PC-3 (cell line): Measurements from ENCODE around the gene RBM15. TPM values are rescaled to one million over a fixed set of nuclear protein-coding genes. Genes with fewer than 3 reads are reported as not detected.
A peak's percentile ranks its signal among the peaks of the same experiment; 100 is the strongest.

Experiments
- ATAC-seq: fragments of 200-7000 bp; cut with Tn5 transposase; 2 replicates; pipeline ENCODE4 v1.9.1; 2020; ENCODE audit warnings: mild to moderate bottlenecking, moderate library complexity
- BruUV-seq: library from RNA; stranded (reverse); fragments of 400-500 nt; replicated peaks from 2 replicates; lab custom pipeline; 2021; lab: Mats Ljungman, UMichigan
- CTCF ChIA-PET: fragments of 300-600 bp; sonication (Branson Sonifier 250); formaldehyde crosslinking; loops from one replicate; lab custom pipeline; 2022; ENCODE audit warnings: antibody characterized with exemption; lab: Charles Lee
- POLR2A ChIA-PET: fragments of 300-600 bp; sonication (Branson Sonifier 250); formaldehyde crosslinking; loops from one replicate; lab custom pipeline; 2022; ENCODE audit warnings: antibody characterized with exemption; ENCODE audit not compliant: unreplicated experiment; lab: Charles Lee
- DNase-seq: peaks from one replicate; pipeline ENCODE4 v3.0.0-alpha.2; 2015
- H2AFZ ChIP-seq: fragments of 300-600 bp; sonication (generic); 2 replicates; pipeline ENCODE4 v1.6.0; 2016; ENCODE audit warnings: antibody characterized with exemption, low read length
- H3F3A ChIP-seq: fragments of 300-600 bp; sonication (generic); one replicate; pipeline ENCODE4 v1.6.0; 2017; ENCODE audit warnings: antibody characterized with exemption, low read length, control low read depth, mild to moderate bottlenecking; ENCODE audit not compliant: unreplicated experiment
- H3K27ac ChIP-seq: fragments of 300-600 bp; sonication (generic); 2 replicates; pipeline ENCODE4 v1.5.1; 2016; ENCODE audit warnings: mild to moderate bottlenecking, low read length
- H3K27me3 ChIP-seq: fragments of 300-600 bp; sonication (generic); 2 replicates; pipeline ENCODE4 v1.6.1; 2016; ENCODE audit warnings: low read length, mixed read lengths
- H3K36me3 ChIP-seq: fragments of 300-600 bp; sonication (generic); 2 replicates; pipeline ENCODE4 v1.6.1; 2016; ENCODE audit warnings: low read depth, mixed run types, low read length, mixed read lengths
- H3K4me1 ChIP-seq: fragments of 300-600 bp; sonication (generic); 2 replicates; pipeline ENCODE4 v1.5.1; 2016; ENCODE audit warnings: low read length; ENCODE audit not compliant: insufficient read depth
- H3K4me2 ChIP-seq: fragments of 300-600 bp; sonication (generic); 2 replicates; pipeline ENCODE4 v1.6.0; 2016; ENCODE audit warnings: low read length
- H3K4me3 ChIP-seq: fragments of 300-600 bp; sonication (generic); 2 replicates; pipeline ENCODE4 v1.5.1; 2016; ENCODE audit warnings: mild to moderate bottlenecking, low read length, mixed read lengths
- H3K79me2 ChIP-seq: fragments of 300-600 bp; sonication (generic); 2 replicates; pipeline ENCODE4 v1.6.1; 2017; ENCODE audit warnings: low read length, mixed read lengths
- H3K9ac ChIP-seq: fragments of 300-600 bp; sonication (generic); 2 replicates; pipeline ENCODE4 v1.6.0; 2016; ENCODE audit warnings: mild to moderate bottlenecking, low read length
- H3K9me2 ChIP-seq: fragments of 300-600 bp; sonication (generic); replicated peaks from 2 replicates; pipeline ENCODE4 v1.6.1; 2016; ENCODE audit warnings: mixed run types, low read length, mixed read lengths
- H3K9me3 ChIP-seq: fragments of 300-600 bp; sonication (generic); 2 replicates; pipeline ENCODE4 v1.6.1; 2016; ENCODE audit warnings: low read length, mixed read lengths
- H4K20me1 ChIP-seq: fragments of 300-600 bp; sonication (generic); 2 replicates; pipeline ENCODE4 v1.6.1; 2016; ENCODE audit warnings: low read length, mixed read lengths
- CTCF ChIP-seq: fragments of 300-600 bp; sonication (generic); conservative IDR thresholded peaks from 2 replicates; pipeline ENCODE4 v1.5.1; 2017; ENCODE audit warnings: antibody characterized with exemption, low read depth, mild to moderate bottlenecking, low read length
- EZH2 ChIP-seq: fragments of 300-600 bp; sonication (generic); IDR thresholded peaks from one replicate; pipeline ENCODE4 v1.6.1; 2017; ENCODE audit warnings: antibody characterized with exemption, mild to moderate bottlenecking, low read length; ENCODE audit not compliant: unreplicated experiment
- EZH2phosphoT487 ChIP-seq: fragments of 300-600 bp; sonication (generic); IDR thresholded peaks from 2 replicates; pipeline ENCODE4 v1.6.1; 2018; ENCODE audit warnings: mild to moderate bottlenecking, antibody characterized with exemption, low read length, borderline replicate concordance
- intact Hi-C: fragments of 100-400 bp; cut with micrococcal nuclease; formaldehyde crosslinking; loops from 2 replicates; pipeline ENCODE4 v1.9.0; 2023
- total RNA-seq: library from RNA; depleted of rRNA; stranded (reverse); fragments of >200 nt; gene quantifications from 2 replicates; pipeline ENCODE4 v1.2.3, GENCODE V29; 2014

The RBM15 gene
- total RNA-seq, 1 experiment from 2014 or later = 41.3 TPM

GRCh38 chr1:110340207-110340468 is 961 bp downstream of the RBM15 start:
- intact Hi-C loops = no loop called here
- peak overlapping the region; percentile 92 for H3K4me3 ChIP-seq
- H3K4me1 ChIP-seq = peaks cover 53% of the 10 kb centered on the region
- ChIA-PET POLR2A (no interaction called here), CTCF (no interaction called here)
- H4K20me1 ChIP-seq = peaks cover 52% of the 10 kb centered on the region
- peaks cover 62% of the 10 kb centered on the region for H3K79me2 ChIP-seq
- H3K27me3 ChIP-seq = no peaks in the 10 kb centered on the region
- H3K9me3 ChIP-seq = no peaks in the 10 kb centered on the region
- no peaks in the 10 kb centered on the region for H3F3A ChIP-seq
- peak overlapping the region; percentile 98 for H3K4me2 ChIP-seq
- H3K9ac ChIP-seq = peak overlapping the region; percentile 97
- BruUV-seq = no TSS peak
- H3K9me2 ChIP-seq = no peaks in the 10 kb centered on the region
- H2AFZ ChIP-seq = no peak overlapping the region
- H3K36me3 ChIP-seq = peaks cover 36% of the 10 kb centered on the region; the same call in 1 of the 2 replicates
- ATAC-seq (no peak), DNase-seq (no peak)
- peak overlapping the region; percentile 71; the same call in 1 of the 2 replicates for H3K27ac ChIP-seq
- TF ChIP-seq CTCF (no peak; the same call in 1 of the 2 replicates), EZH2phosphoT487 (no peak), EZH2 (no peak)

GRCh38 chr1:110341146-110341871 is 2.1 kb downstream of the RBM15 start:
- intact Hi-C loops = no loop called here
- peak overlapping the region; percentile 92 for H3K4me3 ChIP-seq
- TF ChIP-seq EZH2phosphoT487 = no peak
- no peak for TF ChIP-seq EZH2
- TF ChIP-seq CTCF = no peak
- peak overlapping the region; percentile 98 for H3K4me2 ChIP-seq
- peaks cover 56% of the 10 kb centered on the region for H3K4me1 ChIP-seq
- ChIA-PET POLR2A (no interaction called here), CTCF (no interaction called here)
- DNase-seq (peak; percentile 59), ATAC-seq (no peak)
- H3K9me2 ChIP-seq = no peaks in the 10 kb centered on the region
- no peaks in the 10 kb centered on the region for H3K9me3 ChIP-seq
- peaks cover 42% of the 10 kb centered on the region; the same call in 1 of the 2 replicates for H3K36me3 ChIP-seq
- no peaks in the 10 kb centered on the region for H3K27me3 ChIP-seq
- H3F3A ChIP-seq = no peaks in the 10 kb centered on the region
- H4K20me1 ChIP-seq = peaks cover 59% of the 10 kb centered on the region
- H3K9ac ChIP-seq = peak overlapping the region; percentile 97
- BruUV-seq = no TSS peak
- no peak overlapping the region for H3K27ac ChIP-seq
- no peak overlapping the region for H2AFZ ChIP-seq
- H3K79me2 ChIP-seq = peaks cover 74% of the 10 kb centered on the region

GRCh38 chr1:110341872-110342331 is 2.7 kb downstream of the RBM15 start:
- Histone ChIP-seq H3F3A (no peaks in the 10 kb centered on the region), H4K20me1 (peaks cover 65% of the 10 kb centered on the region), H2AFZ (no peak overlapping the region), H3K9me3 (no peaks in the 10 kb centered on the region), H3K79me2 (peaks cover 80% of the 10 kb centered on the region), H3K9ac (peak overlapping the region; percentile 97; the same call in 1 of the 2 replicates), H3K27me3 (no peaks in the 10 kb centered on the region), H3K27ac (no peak overlapping the region), H3K9me2 (no peaks in the 10 kb centered on the region), H3K4me3 (peak overlapping the region; percentile 92), H3K4me1 (peaks cover 50% of the 10 kb centered on the region), H3K36me3 (peaks cover 48% of the 10 kb centered on the region; the same call in 1 of the 2 replicates), H3K4me2 (peak overlapping the region; percentile 98)
- no TSS peak for BruUV-seq
- no peak for TF ChIP-seq EZH2phosphoT487
- TF ChIP-seq EZH2 = no peak
- TF ChIP-seq CTCF = no peak
- POLR2A ChIA-PET = no interaction called here
- ATAC-seq (no peak), DNase-seq (no peak)
- CTCF ChIA-PET = interaction anchor here (0.7 kb wide), 1 partner anchor 848 kb away, joined by 5 read pairs; the partner anchor contains the start of gene CYB561D1
- intact Hi-C loops = no loop called here
